Measurements from ENCODE around the gene SUGCT. TPM values are rescaled to one million over a fixed set of nuclear protein-coding genes. Genes with fewer than 3 reads are reported as not detected.

Gene SUGCT
- polyA plus RNA-seq, 1 of the 3 experiments (the other 2 are of a cell fraction) = 53.7 TPM

DNA sequence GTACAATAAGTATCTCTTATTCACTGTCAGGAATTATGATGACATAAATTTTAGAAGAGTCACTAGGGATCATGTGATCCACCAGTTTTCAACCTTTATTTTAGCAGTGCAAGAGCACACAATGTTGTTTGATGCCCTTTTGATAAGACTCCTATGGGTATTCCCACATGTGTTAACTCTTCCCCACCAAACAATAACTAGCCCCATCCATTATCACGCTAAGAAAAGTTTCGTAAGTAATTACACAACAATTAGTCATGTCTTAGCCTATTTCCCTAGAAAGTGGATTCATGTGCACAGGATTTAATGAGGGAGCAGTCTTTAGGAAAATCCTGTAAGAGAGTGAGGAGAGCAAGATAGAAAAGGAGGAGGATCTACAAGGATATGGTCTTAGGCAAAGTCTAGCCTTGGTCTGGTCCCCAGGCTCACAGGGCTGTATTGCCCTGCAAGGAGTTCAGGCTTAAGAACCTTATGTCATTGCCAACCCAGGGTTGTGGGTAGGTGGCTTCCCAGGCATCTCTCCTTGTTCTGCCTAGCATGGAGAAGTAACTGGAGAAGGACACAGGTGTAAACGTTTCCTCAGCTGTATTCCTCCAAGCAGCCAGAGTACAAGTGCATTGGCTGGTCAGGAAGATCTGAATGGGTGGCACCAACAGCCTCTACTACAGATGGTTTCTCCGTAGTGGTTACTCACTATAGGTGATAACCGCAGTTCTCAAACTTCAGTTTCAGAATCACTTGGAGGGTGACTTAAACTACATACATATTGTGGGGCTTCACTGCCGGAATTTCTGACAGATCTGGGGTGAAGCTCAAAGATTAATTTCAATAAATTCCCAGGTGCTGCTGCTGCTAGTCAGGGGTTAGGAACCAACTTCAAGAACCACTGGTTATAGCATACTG is 574.5 kb downstream of the SUGCT start:
- no peak overlapping the region for H3K27ac ChIP-seq (ENCODE audit: low read depth in 2 of 2, low read length in 1 of 2)
- peaks cover 5 to 7% of the 10 kb centered on the region in 2 experiments; a peak in 2 of 4 replicates for H3K4me1 ChIP-seq (ENCODE audit: control insufficient read depth in 1 of 2, insufficient read depth in 2 of 2, low read depth in 1 of 2, low read length in 1 of 2)
- H3K36me3 ChIP-seq (replicated peaks in 1 of 2; ENCODE audit: control insufficient read depth in 1 of 2, insufficient read depth in 2 of 2, low read length in 1 of 2) = peaks cover 4 to 25% of the 10 kb centered on the region in 2 experiments
- H4K20me1 ChIP-seq (ENCODE audit: insufficient read depth) = no peaks in the 10 kb centered on the region
- H3K4me2 ChIP-seq = no peak overlapping the region
- DNase-seq = no peak
- peaks cover 55% of the 10 kb centered on the region for H3K79me2 ChIP-seq (ENCODE audit: insufficient read depth)
- no peak overlapping the region for H3K9ac ChIP-seq
- H3K9me3 ChIP-seq = no peaks in the 10 kb centered on the region
- WGBS (ENCODE audit: low lambda C conversion rate) = 94% methylated on average over 6 of the region's 6 CpGs
- ChIA-PET POLR2A (no interaction called here), CTCF (interaction anchor here (2.1 kb wide), 1 partner anchor 105 kb away, joined by 5 read pairs; no protein-coding TSS in a partner anchor)
- H3K27me3 ChIP-seq (ENCODE audit: insufficient read depth) = no peaks in the 10 kb centered on the region
- H3K4me3 ChIP-seq (ENCODE audit: low read depth in 2 of 2, low read length in 1 of 2) = no peak overlapping the region
- no peaks in the 10 kb centered on the region for H3K9me2 ChIP-seq
- TF ChIP-seq, protein P1, sequence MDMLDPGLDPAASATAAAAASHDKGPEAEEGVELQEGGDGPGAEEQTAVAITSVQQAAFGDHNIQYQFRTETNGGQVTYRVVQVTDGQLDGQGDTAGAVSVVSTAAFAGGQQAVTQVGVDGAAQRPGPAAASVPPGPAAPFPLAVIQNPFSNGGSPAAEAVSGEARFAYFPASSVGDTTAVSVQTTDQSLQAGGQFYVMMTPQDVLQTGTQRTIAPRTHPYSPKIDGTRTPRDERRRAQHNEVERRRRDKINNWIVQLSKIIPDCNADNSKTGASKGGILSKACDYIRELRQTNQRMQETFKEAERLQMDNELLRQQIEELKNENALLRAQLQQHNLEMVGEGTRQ (IDR thresholded peaks at IDR 0.05; ENCODE audit: borderline replicate concordance, low read depth, low read length) = no peak
- TF ChIP-seq, protein P2, sequence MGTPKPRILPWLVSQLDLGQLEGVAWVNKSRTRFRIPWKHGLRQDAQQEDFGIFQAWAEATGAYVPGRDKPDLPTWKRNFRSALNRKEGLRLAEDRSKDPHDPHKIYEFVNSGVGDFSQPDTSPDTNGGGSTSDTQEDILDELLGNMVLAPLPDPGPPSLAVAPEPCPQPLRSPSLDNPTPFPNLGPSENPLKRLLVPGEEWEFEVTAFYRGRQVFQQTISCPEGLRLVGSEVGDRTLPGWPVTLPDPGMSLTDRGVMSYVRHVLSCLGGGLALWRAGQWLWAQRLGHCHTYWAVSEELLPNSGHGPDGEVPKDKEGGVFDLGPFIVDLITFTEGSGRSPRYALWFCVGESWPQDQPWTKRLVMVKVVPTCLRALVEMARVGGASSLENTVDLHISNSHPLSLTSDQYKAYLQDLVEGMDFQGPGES (IDR thresholded peaks at IDR 0.05; ENCODE audit: low read depth, low read length) = no peak
- TF ChIP-seq MEF2A (IDR thresholded peaks at IDR 0.05; ENCODE audit: borderline replicate concordance, low read depth) (no peak), POLR2AphosphoS5 (IDR thresholded peaks at IDR 0.05; ENCODE audit: low read depth, low read length) (no peak), TEAD4 (IDR thresholded peaks at IDR 0.05; ENCODE audit: borderline replicate concordance, insufficient read depth) (no peak)
- no peak overlapping the region for H2AFZ ChIP-seq (ENCODE audit: low read depth)
- peaks cover 18% of the 10 kb centered on the region for H3F3A ChIP-seq (replicated peaks; ENCODE audit: insufficient read depth)

DNA sequence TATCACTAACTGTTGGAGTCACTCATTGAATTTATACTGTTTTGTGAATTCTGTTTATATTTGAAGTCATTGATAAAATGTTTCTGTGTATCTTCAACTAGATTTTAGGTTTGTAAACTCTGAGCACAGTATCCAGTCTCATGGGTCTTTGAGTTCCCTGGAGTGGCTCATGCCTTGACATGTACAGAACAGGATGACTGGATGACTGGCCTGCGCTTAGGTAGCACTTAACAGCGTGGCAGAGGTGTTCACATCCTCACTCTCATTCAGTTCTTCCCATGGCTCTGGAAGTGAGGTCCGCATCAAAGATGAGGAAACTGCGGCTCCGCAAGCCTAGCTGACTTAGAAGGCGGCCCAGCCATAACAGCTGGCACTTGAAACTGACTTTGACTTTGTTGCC is 576.9 kb downstream of the SUGCT start:
- DNase-seq = no peak
- Histone ChIP-seq H3K9me2 (no peaks in the 10 kb centered on the region), H3K27me3 (ENCODE audit: insufficient read depth) (no peaks in the 10 kb centered on the region), H3F3A (replicated peaks; ENCODE audit: insufficient read depth) (peaks cover 41% of the 10 kb centered on the region), H3K9ac (no peak overlapping the region), H3K79me2 (ENCODE audit: insufficient read depth) (peaks cover 49% of the 10 kb centered on the region), H3K9me3 (no peaks in the 10 kb centered on the region), H3K36me3 (replicated peaks in 1 of 2; ENCODE audit: control insufficient read depth in 1 of 2, insufficient read depth in 2 of 2, low read length in 1 of 2) (peaks cover 4 to 25% of the 10 kb centered on the region in 2 experiments), H3K27ac (ENCODE audit: low read depth in 2 of 2, low read length in 1 of 2) (no peak overlapping the region), H4K20me1 (ENCODE audit: insufficient read depth) (no peaks in the 10 kb centered on the region), H2AFZ (ENCODE audit: low read depth) (no peak overlapping the region), H3K4me1 (ENCODE audit: control insufficient read depth in 1 of 2, insufficient read depth in 2 of 2, low read depth in 1 of 2, low read length in 1 of 2) (peaks cover 26 to 27% of the 10 kb centered on the region in 2 experiments), H3K4me3 (ENCODE audit: low read depth in 2 of 2, low read length in 1 of 2) (no peak overlapping the region), H3K4me2 (no peak overlapping the region)
- TF ChIP-seq, protein P3, sequence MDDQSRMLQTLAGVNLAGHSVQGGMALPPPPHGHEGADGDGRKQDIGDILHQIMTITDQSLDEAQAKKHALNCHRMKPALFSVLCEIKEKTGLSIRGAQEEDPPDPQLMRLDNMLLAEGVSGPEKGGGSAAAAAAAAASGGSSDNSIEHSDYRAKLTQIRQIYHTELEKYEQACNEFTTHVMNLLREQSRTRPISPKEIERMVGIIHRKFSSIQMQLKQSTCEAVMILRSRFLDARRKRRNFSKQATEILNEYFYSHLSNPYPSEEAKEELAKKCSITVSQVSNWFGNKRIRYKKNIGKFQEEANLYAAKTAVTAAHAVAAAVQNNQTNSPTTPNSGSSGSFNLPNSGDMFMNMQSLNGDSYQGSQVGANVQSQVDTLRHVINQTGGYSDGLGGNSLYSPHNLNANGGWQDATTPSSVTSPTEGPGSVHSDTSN (IDR thresholded peaks at IDR 0.05) = no peak
- TF ChIP-seq SIN3A (IDR thresholded peaks at IDR 0.05; ENCODE audit: borderline replicate concordance, low read depth, low read length) (no peak), EP300 (IDR thresholded peaks at IDR 0.05; ENCODE audit: borderline replicate concordance in 1 of 2, low read depth in 1 of 2, low read length in 1 of 2) (no peak), TEAD4 (IDR thresholded peaks at IDR 0.05; ENCODE audit: borderline replicate concordance, insufficient read depth) (no peak), TAF1 (IDR thresholded peaks at IDR 0.05; ENCODE audit: borderline replicate concordance, low read depth, low read length) (no peak), GABPA (IDR thresholded peaks at IDR 0.05; ENCODE audit: low read depth) (no peak), MXI1 (IDR thresholded peaks at IDR 0.05; ENCODE audit: low read depth, low read length) (no peak), JUND (IDR thresholded peaks at IDR 0.05) (no peak), TCF12 (IDR thresholded peaks at IDR 0.05) (no peak)
- WGBS (ENCODE audit: low lambda C conversion rate) = 100% methylated on average over 6 of the region's 6 CpGs
- ChIA-PET POLR2A (no interaction called here), CTCF (interaction anchor here (0.7 to 1.5 kb wide), 4 partner anchors 15 to 1000 kb away, joined by 3 to 5 read pairs (median 4); no protein-coding TSS in a partner anchor)

All from SK-N-SH (cell line).